MM.1S (cell line): Measurements from ENCODE around the gene KCNJ5.

Source experiments
- EZH2phosphoT487 ChIP-seq: fragments of 300-600 bp; sonication (generic); IDR thresholded peaks from 2 replicates; pipeline ENCODE4 v1.6.1; 2018; ENCODE audit warnings: antibody characterized with exemption, low read length
- TF ChIP-seq, protein P1 (sequence below): fragments of 300-600 bp; sonication (generic); IDR thresholded peaks from 2 replicates; pipeline ENCODE4 v1.5.1; 2016; ENCODE audit warnings: antibody characterized with exemption, low read length, mixed read lengths

GRCh38 chr11:128933481-128934178, 42.5 kb downstream of the KCNJ5 start:
- TF ChIP-seq, protein P1, sequence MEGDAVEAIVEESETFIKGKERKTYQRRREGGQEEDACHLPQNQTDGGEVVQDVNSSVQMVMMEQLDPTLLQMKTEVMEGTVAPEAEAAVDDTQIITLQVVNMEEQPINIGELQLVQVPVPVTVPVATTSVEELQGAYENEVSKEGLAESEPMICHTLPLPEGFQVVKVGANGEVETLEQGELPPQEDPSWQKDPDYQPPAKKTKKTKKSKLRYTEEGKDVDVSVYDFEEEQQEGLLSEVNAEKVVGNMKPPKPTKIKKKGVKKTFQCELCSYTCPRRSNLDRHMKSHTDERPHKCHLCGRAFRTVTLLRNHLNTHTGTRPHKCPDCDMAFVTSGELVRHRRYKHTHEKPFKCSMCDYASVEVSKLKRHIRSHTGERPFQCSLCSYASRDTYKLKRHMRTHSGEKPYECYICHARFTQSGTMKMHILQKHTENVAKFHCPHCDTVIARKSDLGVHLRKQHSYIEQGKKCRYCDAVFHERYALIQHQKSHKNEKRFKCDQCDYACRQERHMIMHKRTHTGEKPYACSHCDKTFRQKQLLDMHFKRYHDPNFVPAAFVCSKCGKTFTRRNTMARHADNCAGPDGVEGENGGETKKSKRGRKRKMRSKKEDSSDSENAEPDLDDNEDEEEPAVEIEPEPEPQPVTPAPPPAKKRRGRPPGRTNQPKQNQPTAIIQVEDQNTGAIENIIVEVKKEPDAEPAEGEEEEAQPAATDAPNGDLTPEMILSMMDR: no peak
- TF ChIP-seq EZH2phosphoT487: no peak
